ENCODE data around the gene DOK3. TPM values are rescaled to one million over a fixed set of nuclear protein-coding genes. Genes with fewer than 3 reads are reported as not detected.
A peak's percentile ranks its signal among the peaks of the same experiment; 100 is the strongest.

The DOK3 gene
- total RNA-seq, 1 donor from 2014 or later: 1.1 TPM

DNA sequence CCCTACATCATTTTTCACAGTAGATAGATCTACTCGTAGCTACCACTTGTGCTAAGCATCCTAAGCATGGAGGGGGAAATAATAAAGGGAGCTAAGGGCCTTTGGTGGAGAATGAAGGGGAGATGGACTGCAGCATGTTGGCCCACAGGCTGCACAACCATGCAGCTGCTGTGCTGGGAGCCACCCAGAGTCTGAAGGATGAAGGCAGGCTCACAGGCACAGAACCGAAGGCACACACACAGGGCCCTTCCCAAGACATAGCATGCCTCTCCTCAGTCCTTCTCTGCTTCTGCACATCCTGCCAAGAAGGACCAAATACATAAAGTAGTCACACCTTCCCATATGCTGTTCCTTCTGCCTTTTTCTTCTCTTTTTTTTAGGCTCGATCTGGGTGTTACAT lies 38.1 kb upstream of the DOK3 start:
- H3K4me3 ChIP-seq (ENCODE audit: low read depth, low read length): no peak overlapping the region
- no peaks in the 10 kb centered on the region for H3K36me3 ChIP-seq (ENCODE audit: control insufficient read depth, insufficient read depth, low read length)
- TF ChIP-seq, protein P1, sequence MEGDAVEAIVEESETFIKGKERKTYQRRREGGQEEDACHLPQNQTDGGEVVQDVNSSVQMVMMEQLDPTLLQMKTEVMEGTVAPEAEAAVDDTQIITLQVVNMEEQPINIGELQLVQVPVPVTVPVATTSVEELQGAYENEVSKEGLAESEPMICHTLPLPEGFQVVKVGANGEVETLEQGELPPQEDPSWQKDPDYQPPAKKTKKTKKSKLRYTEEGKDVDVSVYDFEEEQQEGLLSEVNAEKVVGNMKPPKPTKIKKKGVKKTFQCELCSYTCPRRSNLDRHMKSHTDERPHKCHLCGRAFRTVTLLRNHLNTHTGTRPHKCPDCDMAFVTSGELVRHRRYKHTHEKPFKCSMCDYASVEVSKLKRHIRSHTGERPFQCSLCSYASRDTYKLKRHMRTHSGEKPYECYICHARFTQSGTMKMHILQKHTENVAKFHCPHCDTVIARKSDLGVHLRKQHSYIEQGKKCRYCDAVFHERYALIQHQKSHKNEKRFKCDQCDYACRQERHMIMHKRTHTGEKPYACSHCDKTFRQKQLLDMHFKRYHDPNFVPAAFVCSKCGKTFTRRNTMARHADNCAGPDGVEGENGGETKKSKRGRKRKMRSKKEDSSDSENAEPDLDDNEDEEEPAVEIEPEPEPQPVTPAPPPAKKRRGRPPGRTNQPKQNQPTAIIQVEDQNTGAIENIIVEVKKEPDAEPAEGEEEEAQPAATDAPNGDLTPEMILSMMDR (IDR thresholded peaks at IDR 0.05; ENCODE audit: insufficient read depth, low read length, poor library complexity, severe bottlenecking): no peak
- no peak for DNase-seq (ENCODE audit: low read depth)
- H3K27me3 ChIP-seq (ENCODE audit: control insufficient read depth, insufficient read depth, low read length): no peaks in the 10 kb centered on the region

GRCh38 chr5:177546258-177546741 lies 36.7 kb upstream of the DOK3 start:
- TF ChIP-seq, protein P1 (IDR thresholded peaks at IDR 0.05; ENCODE audit: insufficient read depth, low read length, poor library complexity, severe bottlenecking): peak; percentile 5
- Histone ChIP-seq H3K27me3 (ENCODE audit: control insufficient read depth, insufficient read depth, low read length) (no peaks in the 10 kb centered on the region), H3K36me3 (ENCODE audit: control insufficient read depth, insufficient read depth, low read length) (no peaks in the 10 kb centered on the region), H3K4me3 (ENCODE audit: low read depth, low read length) (no peak overlapping the region)
- peak; percentile 93 for DNase-seq (ENCODE audit: low read depth)

DNA sequence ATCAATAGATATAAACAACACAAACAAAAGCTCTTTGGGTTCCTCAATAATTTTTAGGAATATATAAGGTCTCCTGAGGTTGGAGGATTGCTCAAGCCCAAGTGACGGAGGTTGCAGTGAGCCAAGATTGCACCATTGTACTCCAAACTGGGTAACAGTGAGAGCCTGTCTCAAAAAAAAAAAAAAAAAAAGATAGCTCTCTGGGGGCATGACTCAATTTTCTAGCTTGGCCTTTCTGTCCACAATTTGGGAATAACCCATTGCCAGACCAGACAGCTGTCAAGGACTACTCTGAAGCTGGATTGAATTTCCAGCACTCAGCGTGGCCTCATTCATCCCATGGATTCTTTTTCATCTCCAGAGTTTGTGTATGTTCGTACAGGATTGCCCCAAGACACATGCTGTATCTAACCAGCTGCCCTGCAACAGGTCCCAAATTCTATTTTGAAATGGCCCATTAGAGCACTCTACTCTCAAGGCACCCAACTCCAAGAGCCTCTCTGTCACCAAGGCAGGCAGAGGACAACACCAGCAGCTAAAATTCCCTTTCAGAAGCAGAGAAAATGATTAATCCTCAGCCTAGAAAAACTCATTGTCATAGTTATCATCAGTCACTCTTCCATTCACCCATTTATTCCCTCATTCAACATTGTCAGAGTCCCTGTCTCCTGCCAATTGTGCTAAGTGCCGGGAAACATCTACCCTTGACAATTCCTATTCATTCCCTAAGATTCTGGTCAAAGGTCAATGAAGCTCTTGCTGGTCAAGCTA lies 36.0 kb upstream of the DOK3 start:
- no peak for DNase-seq (ENCODE audit: low read depth)
- H3K36me3 ChIP-seq (ENCODE audit: control insufficient read depth, insufficient read depth, low read length): no peaks in the 10 kb centered on the region
- H3K27me3 ChIP-seq (ENCODE audit: control insufficient read depth, insufficient read depth, low read length): no peaks in the 10 kb centered on the region
- TF ChIP-seq, protein P1 (IDR thresholded peaks at IDR 0.05; ENCODE audit: insufficient read depth, low read length, poor library complexity, severe bottlenecking): no peak
- H3K4me3 ChIP-seq (ENCODE audit: low read depth, low read length): no peak overlapping the region

DNA sequence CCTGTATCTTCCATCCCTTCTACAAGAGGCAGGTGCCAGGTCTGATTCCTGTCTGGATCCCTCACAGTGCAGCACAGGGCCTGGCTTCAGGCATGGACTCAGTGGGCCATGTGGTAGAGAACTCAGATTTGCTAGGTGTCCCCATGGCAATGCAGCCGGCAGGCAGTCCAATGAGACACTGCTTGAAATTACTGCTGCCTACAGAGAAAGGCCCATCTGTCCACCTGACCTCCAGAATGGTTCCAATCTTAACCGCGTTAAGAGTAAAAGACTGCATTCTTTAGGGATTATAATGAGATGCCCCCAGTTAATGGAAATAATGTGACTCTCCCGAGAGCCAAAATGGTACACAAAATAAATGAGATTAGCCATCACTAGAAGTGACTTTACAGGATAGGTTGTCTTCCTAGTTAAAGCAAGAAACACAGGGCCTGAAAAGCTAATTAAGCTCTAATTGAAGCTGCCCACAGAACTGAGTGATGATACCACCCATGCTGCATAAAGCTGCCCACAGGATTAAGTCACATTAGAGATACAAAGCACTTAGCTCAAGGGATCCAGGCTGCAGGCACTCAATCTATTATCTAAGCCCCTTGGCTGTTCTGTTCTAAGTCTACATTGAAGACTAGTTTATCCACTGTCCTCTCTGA lies 33.3 kb upstream of the DOK3 start:
- DNase-seq (ENCODE audit: low read depth): no peak
- TF ChIP-seq, protein P1 (IDR thresholded peaks at IDR 0.05; ENCODE audit: insufficient read depth, low read length, poor library complexity, severe bottlenecking): no peak
- no peak overlapping the region for H3K4me3 ChIP-seq (ENCODE audit: low read depth, low read length)
- no peaks in the 10 kb centered on the region for H3K27me3 ChIP-seq (ENCODE audit: control insufficient read depth, insufficient read depth, low read length)
- no peaks in the 10 kb centered on the region for H3K36me3 ChIP-seq (ENCODE audit: control insufficient read depth, insufficient read depth, low read length)

GRCh38 chr5:177540438-177540837 lies 30.8 kb upstream of the DOK3 start:
- no peaks in the 10 kb centered on the region for H3K36me3 ChIP-seq (ENCODE audit: control insufficient read depth, insufficient read depth, low read length)
- DNase-seq (ENCODE audit: low read depth): no peak
- no peak overlapping the region for H3K4me3 ChIP-seq (ENCODE audit: low read depth, low read length)
- H3K27me3 ChIP-seq (ENCODE audit: control insufficient read depth, insufficient read depth, low read length): no peaks in the 10 kb centered on the region
- TF ChIP-seq, protein P1 (IDR thresholded peaks at IDR 0.05; ENCODE audit: insufficient read depth, low read length, poor library complexity, severe bottlenecking): no peak
